ENCODE measurements around the gene USP47.

The USP47 gene

GRCh38 chr11:11806586-11806985 is 35.2 kb upstream of the USP47 start:
- Histone ChIP-seq H3K36me3 (ENCODE audit: control insufficient read depth in 2 of 2, insufficient read depth in 1 of 2, low read length in 2 of 2) (no peaks in the 10 kb centered on the region), H3K9me3 (ENCODE audit: control insufficient read depth, insufficient read depth, low read depth, low read length) (no peaks in the 10 kb centered on the region), H3K4me1 (ENCODE audit: control insufficient read depth, insufficient read depth, low read length) (no peaks in the 10 kb centered on the region), H3K27ac (ENCODE audit: extremely low read depth, low read depth, low read length) (no peak overlapping the region), H3K4me3 (ENCODE audit: low read depth, low read length) (no peak overlapping the region)
- ChIA-PET POLR2A (interaction anchor here (1.2 kb wide), 1 partner anchor 35 kb away, joined by 4 read pairs; no protein-coding TSS in a partner anchor), CTCF (interaction anchor here (0.6 to 2.3 kb wide), 5 partner anchors 8 to 449 kb away, joined by 3 to 9 read pairs (median 4); no protein-coding TSS in a partner anchor)
- TF ChIP-seq ZNF223 (tag by site-specific recombination; IDR thresholded peaks at IDR 0.05) (no peak), ZNF629 (tag by site-specific recombination; IDR thresholded peaks at IDR 0.05) (no peak), ZBTB7A (tag by site-specific recombination; IDR thresholded peaks at IDR 0.05; ENCODE audit: low read depth) (no peak), TRIM28 (IDR thresholded peaks at IDR 0.05; ENCODE audit: borderline replicate concordance, low read length) (no peak)
- TF ChIP-seq, protein P1, sequence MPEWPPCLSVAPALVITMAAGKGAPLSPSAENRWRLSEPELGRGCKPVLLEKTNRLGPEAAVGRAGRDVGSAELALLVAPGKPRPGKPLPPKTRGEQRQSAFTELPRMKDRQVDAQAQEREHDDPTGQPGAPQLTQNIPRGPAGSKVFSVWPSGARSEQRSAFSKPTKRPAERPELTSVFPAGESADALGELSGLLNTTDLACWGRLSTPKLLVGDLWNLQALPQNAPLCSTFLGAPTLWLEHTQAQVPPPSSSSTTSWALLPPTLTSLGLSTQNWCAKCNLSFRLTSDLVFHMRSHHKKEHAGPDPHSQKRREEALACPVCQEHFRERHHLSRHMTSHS (tag by site-specific recombination; IDR thresholded peaks at IDR 0.05) = no peak

DNA sequence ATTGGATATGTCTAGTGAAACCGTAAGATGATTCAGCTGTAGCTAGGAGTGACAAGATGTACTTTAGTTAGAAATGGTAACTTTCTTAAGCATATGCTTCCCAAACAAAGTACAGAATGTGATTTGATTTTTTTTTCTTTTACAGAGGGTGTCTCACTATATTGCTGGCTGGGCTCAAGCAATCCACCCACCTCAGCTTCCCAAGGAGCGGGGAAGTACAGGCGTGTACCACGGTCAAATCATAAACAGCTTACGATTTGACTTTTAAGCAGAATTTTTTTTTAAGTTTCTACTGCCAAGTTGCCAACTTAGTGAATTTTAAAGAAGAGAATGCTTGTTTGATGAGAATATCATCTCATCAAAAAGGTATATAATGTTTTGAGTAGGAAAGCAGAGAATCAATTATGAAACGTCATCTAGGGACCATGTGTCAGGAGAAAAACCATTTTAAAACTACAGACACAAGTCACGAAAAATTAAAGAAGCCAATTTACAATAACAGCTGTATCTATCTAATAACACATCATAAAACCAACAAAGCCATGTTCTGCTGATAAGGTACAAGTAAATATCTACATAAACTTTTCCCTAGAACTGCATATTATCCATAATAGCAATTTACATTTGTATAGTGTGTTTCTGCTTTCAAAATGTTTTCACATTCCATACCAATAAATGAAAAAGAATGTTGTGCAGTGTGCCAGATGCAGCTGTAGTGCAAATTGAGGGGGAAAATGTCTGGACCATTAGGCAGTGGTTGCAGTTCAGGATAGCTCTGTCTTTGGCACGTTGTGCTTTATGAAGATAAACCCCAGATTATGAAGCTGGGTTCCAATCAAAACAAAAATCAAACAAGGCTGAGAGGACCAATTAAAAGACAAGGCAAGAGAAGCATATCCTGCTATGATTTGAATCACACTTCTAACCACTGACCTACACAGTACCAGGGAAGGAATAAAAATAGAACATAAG is 33.7 kb upstream of the USP47 start:
- Histone ChIP-seq H3K9me3 (ENCODE audit: control insufficient read depth, insufficient read depth, low read depth, low read length) (no peaks in the 10 kb centered on the region), H3K27ac (ENCODE audit: extremely low read depth, low read depth, low read length) (no peak overlapping the region), H3K4me1 (ENCODE audit: control insufficient read depth, insufficient read depth, low read length) (no peaks in the 10 kb centered on the region), H3K36me3 (ENCODE audit: control insufficient read depth in 2 of 2, insufficient read depth in 1 of 2, low read length in 2 of 2) (no peaks in the 10 kb centered on the region), H3K4me3 (ENCODE audit: low read depth, low read length) (no peak overlapping the region)
- POLR2A ChIA-PET = interaction anchor here (1.2 kb wide), 1 partner anchor 33 kb away, joined by 4 read pairs; no protein-coding TSS in a partner anchor
- TF ChIP-seq ZNF292 (tag by site-specific recombination; IDR thresholded peaks at IDR 0.05; ENCODE audit: borderline replicate concordance, low read depth) (no peak), ZNF10 (tag by site-specific recombination; IDR thresholded peaks at IDR 0.05) (no peak), ZNF580 (tag by site-specific recombination; IDR thresholded peaks at IDR 0.05) (no peak), ZNF626 (tag by site-specific recombination; IDR thresholded peaks at IDR 0.05) (no peak), ZNF239 (tag by site-specific recombination; IDR thresholded peaks at IDR 0.05) (no peak), ZNF707 (tag by site-specific recombination; IDR thresholded peaks at IDR 0.05) (no peak), RBAK (tag by site-specific recombination; IDR thresholded peaks at IDR 0.05) (no peak)
- TF ChIP-seq, protein P2, sequence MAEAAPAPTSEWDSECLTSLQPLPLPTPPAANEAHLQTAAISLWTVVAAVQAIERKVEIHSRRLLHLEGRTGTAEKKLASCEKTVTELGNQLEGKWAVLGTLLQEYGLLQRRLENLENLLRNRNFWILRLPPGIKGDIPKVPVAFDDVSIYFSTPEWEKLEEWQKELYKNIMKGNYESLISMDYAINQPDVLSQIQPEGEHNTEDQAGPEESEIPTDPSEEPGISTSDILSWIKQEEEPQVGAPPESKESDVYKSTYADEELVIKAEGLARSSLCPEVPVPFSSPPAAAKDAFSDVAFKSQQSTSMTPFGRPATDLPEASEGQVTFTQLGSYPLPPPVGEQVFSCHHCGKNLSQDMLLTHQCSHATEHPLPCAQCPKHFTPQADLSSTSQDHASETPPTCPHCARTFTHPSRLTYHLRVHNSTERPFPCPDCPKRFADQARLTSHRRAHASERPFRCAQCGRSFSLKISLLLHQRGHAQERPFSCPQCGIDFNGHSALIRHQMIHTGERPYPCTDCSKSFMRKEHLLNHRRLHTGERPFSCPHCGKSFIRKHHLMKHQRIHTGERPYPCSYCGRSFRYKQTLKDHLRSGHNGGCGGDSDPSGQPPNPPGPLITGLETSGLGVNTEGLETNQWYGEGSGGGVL (tag by site-specific recombination; IDR thresholded peaks at IDR 0.05) = no peak
- CTCF ChIA-PET = interaction anchor here (0.5 to 2.3 kb wide), 6 partner anchors 9 to 780 kb away, joined by 3 to 9 read pairs (median 4); no protein-coding TSS in a partner anchor

GRCh38 chr11:11808992-11809615 is 32.7 kb upstream of the USP47 start:
- POLR2A ChIA-PET = no interaction called here
- Histone ChIP-seq H3K9me3 (ENCODE audit: control insufficient read depth, insufficient read depth, low read depth, low read length) (no peaks in the 10 kb centered on the region), H3K27ac (ENCODE audit: extremely low read depth, low read depth, low read length) (no peak overlapping the region), H3K36me3 (ENCODE audit: control insufficient read depth in 2 of 2, insufficient read depth in 1 of 2, low read length in 2 of 2) (no peaks in the 10 kb centered on the region), H3K4me1 (ENCODE audit: control insufficient read depth, insufficient read depth, low read length) (no peaks in the 10 kb centered on the region), H3K4me3 (ENCODE audit: low read depth, low read length) (no peak overlapping the region)
- TF ChIP-seq ZNF837 (tag by site-specific recombination; IDR thresholded peaks at IDR 0.05) = no peak
- TF ChIP-seq ZIC2 (tag by site-specific recombination; IDR thresholded peaks at IDR 0.05) = peak; percentile 74
- CTCF ChIA-PET = no interaction called here

Data from HEK293 (cell line).